Vagina (tissue), 2 donors: ENCODE results near the gene ZNF804A. TPM values are rescaled to one million over a fixed set of nuclear protein-coding genes. Genes with fewer than 3 reads are reported as not detected.

Experiments used
- DNase-seq, 2 donors: peaks; one replicate each; pipeline ENCODE4 v3.0.0-alpha.2; 2017; ENCODE audit errors: extremely low spot score in 2 of 2
- H3K27ac ChIP-seq: fragments of 200-600 bp; sonication (generic); one replicate; pipeline ENCODE4 v1.5.1; 2019
- H3K27me3 ChIP-seq: fragments of 200-600 bp; sonication (generic); one replicate; pipeline ENCODE4 v1.5.1; 2019
- H3K36me3 ChIP-seq, 2 donors: fragments of 200-600 bp; sonication (generic); one replicate each; pipeline ENCODE4 v1.5.1; 2017 to 2019
- H3K4me1 ChIP-seq: fragments of 200-600 bp; sonication (generic); one replicate; pipeline ENCODE4 v1.5.1; 2019
- H3K4me3 ChIP-seq, 2 donors: fragments of 200-600 bp; sonication (generic); 1 replicate in 1 of 2; 2 replicates in 1 of 2; pipeline ENCODE4 v1.5.1; 2016 to 2019
- H3K9me3 ChIP-seq: fragments of 200-600 bp; sonication (generic); one replicate; pipeline ENCODE4 v1.5.1; 2019
- CTCF ChIP-seq, 3 experiments: fragments of 450-650 bp in 2 of 3; fragments of 200-600 bp in 1 of 3; sonication (generic) in 1 of 3; IDR thresholded peaks; one replicate each; pipeline ENCODE4 v1.5.1; 2017 to 2019; ENCODE audit warnings: antibody characterized with exemption in 3 of 3, mild to moderate bottlenecking in 2 of 3, moderate library complexity in 2 of 3
- POLR2A ChIP-seq, 2 donors: fragments of 450-650 bp; IDR thresholded peaks; one replicate each; pipeline ENCODE4 v1.6.1; 2017; ENCODE audit warnings: antibody characterized with exemption in 2 of 2, mild to moderate bottlenecking in 2 of 2, moderate library complexity in 2 of 2
- POLR2AphosphoS5 ChIP-seq, 2 donors: sonication (generic); formaldehyde crosslinking; IDR thresholded peaks; one replicate each; pipeline ENCODE4 v1.9.0; 2017; ENCODE audit warnings: antibody characterized with exemption in 2 of 2, mild to moderate bottlenecking in 2 of 2, low read depth in 1 of 2; ENCODE audit not compliant: insufficient read depth in 1 of 2
- intact Hi-C: fragments of 100-400 bp; cut with DNase I; formaldehyde crosslinking; loops from one replicate; pipeline ENCODE4 v1.15.1; 2023
- total RNA-seq: library from RNA; depleted of rRNA; stranded (reverse); fragments of >200 nt; gene quantifications from one replicate; pipeline ENCODE4 v1.2.3, GENCODE V29; 2016

ZNF804A gene
- total RNA-seq, 1 donor from 2014 or later = 1.2 TPM

- no peak for TF ChIP-seq POLR2AphosphoS5 (IDR thresholded peaks at IDR 0.05; ENCODE audit: insufficient read depth in 1 of 2, low read depth in 1 of 2)
- TF ChIP-seq POLR2A (IDR thresholded peaks at IDR 0.05) = no peak
- TF ChIP-seq CTCF (IDR thresholded peaks at IDR 0.05) = no peak
- intact Hi-C loops = no loop called here
Observed at GRCh38 chr2:184890311-184890710, 292.0 kb downstream of the ZNF804A start.

GRCh38 chr2:184904991-184905390, 306.7 kb downstream of the ZNF804A start:
- Histone ChIP-seq H3K36me3 (no peaks in the 10 kb centered on the region), H3K4me1 (no peaks in the 10 kb centered on the region), H3K4me3 (no peak overlapping the region), H3K27ac (no peak overlapping the region), H3K9me3 (no peaks in the 10 kb centered on the region), H3K27me3 (no peaks in the 10 kb centered on the region)
- TF ChIP-seq POLR2AphosphoS5 (IDR thresholded peaks at IDR 0.05; ENCODE audit: insufficient read depth in 1 of 2, low read depth in 1 of 2) (no peak), CTCF (IDR thresholded peaks at IDR 0.05) (no peak), POLR2A (IDR thresholded peaks at IDR 0.05) (no peak)
- DNase-seq = no peak
- intact Hi-C loops = no loop called here

More at GRCh38 chr2:184890311-184890710, 292.0 kb downstream of the ZNF804A start:
- Histone ChIP-seq H3K4me1 (no peaks in the 10 kb centered on the region), H3K27ac (no peak overlapping the region), H3K9me3 (no peaks in the 10 kb centered on the region), H3K36me3 (no peaks in the 10 kb centered on the region), H3K27me3 (no peaks in the 10 kb centered on the region), H3K4me3 (no peak overlapping the region)
- DNase-seq = no peak

- H3K4me3 ChIP-seq = no peak overlapping the region
- TF ChIP-seq CTCF (IDR thresholded peaks at IDR 0.05) (no peak), POLR2AphosphoS5 (IDR thresholded peaks at IDR 0.05; ENCODE audit: insufficient read depth in 1 of 2, low read depth in 1 of 2) (no peak), POLR2A (IDR thresholded peaks at IDR 0.05) (no peak)
- H3K4me1 ChIP-seq = no peaks in the 10 kb centered on the region
- H3K27me3 ChIP-seq = no peaks in the 10 kb centered on the region
- DNase-seq = no peak
- no peak overlapping the region for H3K27ac ChIP-seq
- no peaks in the 10 kb centered on the region for H3K9me3 ChIP-seq
- no peaks in the 10 kb centered on the region for H3K36me3 ChIP-seq
- intact Hi-C loops = no loop called here
Observed at GRCh38 chr2:184906160-184906559, 307.8 kb downstream of the ZNF804A start.

GRCh38 chr2:184906709-184907108, 308.4 kb downstream of the ZNF804A start:
- Histone ChIP-seq H3K27ac (no peak overlapping the region), H3K36me3 (no peaks in the 10 kb centered on the region), H3K9me3 (no peaks in the 10 kb centered on the region), H3K4me1 (no peaks in the 10 kb centered on the region), H3K27me3 (no peaks in the 10 kb centered on the region), H3K4me3 (no peak overlapping the region)
- intact Hi-C loops = no loop called here
- no peak for DNase-seq
- TF ChIP-seq POLR2A (IDR thresholded peaks at IDR 0.05) = no peak
- TF ChIP-seq POLR2AphosphoS5 (IDR thresholded peaks at IDR 0.05; ENCODE audit: insufficient read depth in 1 of 2, low read depth in 1 of 2) = no peak
- no peak for TF ChIP-seq CTCF (IDR thresholded peaks at IDR 0.05)

- intact Hi-C loops = no loop called here
- H3K36me3 ChIP-seq = no peaks in the 10 kb centered on the region
- no peaks in the 10 kb centered on the region for H3K27me3 ChIP-seq
- no peak overlapping the region for H3K4me3 ChIP-seq
- TF ChIP-seq POLR2AphosphoS5 (IDR thresholded peaks at IDR 0.05; ENCODE audit: insufficient read depth in 1 of 2, low read depth in 1 of 2) = no peak
- TF ChIP-seq POLR2A (IDR thresholded peaks at IDR 0.05) = no peak
- TF ChIP-seq CTCF (IDR thresholded peaks at IDR 0.05) = no peak
- no peaks in the 10 kb centered on the region for H3K9me3 ChIP-seq
- no peak for DNase-seq
- no peaks in the 10 kb centered on the region for H3K4me1 ChIP-seq
- no peak overlapping the region for H3K27ac ChIP-seq
Observed at GRCh38 chr2:184908966-184909365, 310.6 kb downstream of the ZNF804A start.
